ENCODE measurements around the gene A2M.

A2M gene

GRCh38 chr12:9108504-9109212 lies 7.1 kb downstream of the A2M start:
- no peak for TF ChIP-seq EZH2phosphoT487 (conservative IDR thresholded peaks at IDR 0.05; ENCODE audit: low read length)

GRCh38 chr12:9107542-9107873 lies 8.2 kb downstream of the A2M start:
- no peaks in the 10 kb centered on the region for H3K79me2 ChIP-seq (ENCODE audit: insufficient read depth, low read length)
- H3K4me2 ChIP-seq (ENCODE audit: low read depth, low read length, poor library complexity, severe bottlenecking) = no peak overlapping the region
- no peak overlapping the region for H3K4me3 ChIP-seq (ENCODE audit: insufficient read depth, low read length, poor library complexity, severe bottlenecking)
- no peak overlapping the region for H3K27ac ChIP-seq (ENCODE audit: low read depth, low read length)
- H3K9me3 ChIP-seq (ENCODE audit: insufficient read depth, low read length) = no peaks in the 10 kb centered on the region
- TF ChIP-seq CTCF (IDR thresholded peaks at IDR 0.05; ENCODE audit: insufficient read depth, low read length, poor library complexity, severe bottlenecking) (no peak), EZH2phosphoT487 (conservative IDR thresholded peaks at IDR 0.05; ENCODE audit: low read length) (no peak)
- no peaks in the 10 kb centered on the region for H4K20me1 ChIP-seq (ENCODE audit: low read depth, low read length)
- no peaks in the 10 kb centered on the region for H3K27me3 ChIP-seq (ENCODE audit: low read length)
- H3K9me2 ChIP-seq (replicated peaks; ENCODE audit: insufficient read depth, low read length) = no peaks in the 10 kb centered on the region
- no peaks in the 10 kb centered on the region for H3F3A ChIP-seq (ENCODE audit: insufficient read depth)
- no peak overlapping the region for H3K9ac ChIP-seq (ENCODE audit: low read length)
- no peak overlapping the region for H2AFZ ChIP-seq (ENCODE audit: low read depth, low read length, severe bottlenecking)
- H3K36me3 ChIP-seq (ENCODE audit: low read length) = no peaks in the 10 kb centered on the region

More at GRCh38 chr12:9108504-9109212, 7.1 kb downstream of the A2M start:
- Histone ChIP-seq H3K36me3 (ENCODE audit: low read length) (no peaks in the 10 kb centered on the region), H3K9me2 (replicated peaks; ENCODE audit: insufficient read depth, low read length) (no peaks in the 10 kb centered on the region), H4K20me1 (ENCODE audit: low read depth, low read length) (no peaks in the 10 kb centered on the region), H3F3A (ENCODE audit: insufficient read depth) (no peaks in the 10 kb centered on the region), H3K4me3 (ENCODE audit: insufficient read depth, low read length, poor library complexity, severe bottlenecking) (no peak overlapping the region), H3K79me2 (ENCODE audit: insufficient read depth, low read length) (no peaks in the 10 kb centered on the region), H3K27ac (ENCODE audit: low read depth, low read length) (no peak overlapping the region), H3K9me3 (ENCODE audit: insufficient read depth, low read length) (no peaks in the 10 kb centered on the region), H2AFZ (ENCODE audit: low read depth, low read length, severe bottlenecking) (no peak overlapping the region), H3K4me2 (ENCODE audit: low read depth, low read length, poor library complexity, severe bottlenecking) (no peak overlapping the region), H3K9ac (ENCODE audit: low read length) (no peak overlapping the region), H3K27me3 (ENCODE audit: low read length) (no peaks in the 10 kb centered on the region)

- Histone ChIP-seq H3F3A (ENCODE audit: insufficient read depth) (no peaks in the 10 kb centered on the region), H3K27ac (ENCODE audit: low read depth, low read length) (no peak overlapping the region), H3K4me3 (ENCODE audit: insufficient read depth, low read length, poor library complexity, severe bottlenecking) (no peak overlapping the region), H3K9ac (ENCODE audit: low read length) (no peak overlapping the region), H3K9me3 (ENCODE audit: insufficient read depth, low read length) (no peaks in the 10 kb centered on the region), H3K79me2 (ENCODE audit: insufficient read depth, low read length) (no peaks in the 10 kb centered on the region), H3K4me2 (ENCODE audit: low read depth, low read length, poor library complexity, severe bottlenecking) (no peak overlapping the region), H2AFZ (ENCODE audit: low read depth, low read length, severe bottlenecking) (no peak overlapping the region), H4K20me1 (ENCODE audit: low read depth, low read length) (no peaks in the 10 kb centered on the region), H3K27me3 (ENCODE audit: low read length) (no peaks in the 10 kb centered on the region), H3K9me2 (replicated peaks; ENCODE audit: insufficient read depth, low read length) (no peaks in the 10 kb centered on the region), H3K36me3 (ENCODE audit: low read length) (no peaks in the 10 kb centered on the region)
- no peak for TF ChIP-seq CTCF (IDR thresholded peaks at IDR 0.05; ENCODE audit: insufficient read depth, low read length, poor library complexity, severe bottlenecking)
- no peak for TF ChIP-seq EZH2phosphoT487 (conservative IDR thresholded peaks at IDR 0.05; ENCODE audit: low read length)
These were observed 8.8 kb downstream of the A2M start for GRCh38 chr12:9106610-9107541.

DNA sequence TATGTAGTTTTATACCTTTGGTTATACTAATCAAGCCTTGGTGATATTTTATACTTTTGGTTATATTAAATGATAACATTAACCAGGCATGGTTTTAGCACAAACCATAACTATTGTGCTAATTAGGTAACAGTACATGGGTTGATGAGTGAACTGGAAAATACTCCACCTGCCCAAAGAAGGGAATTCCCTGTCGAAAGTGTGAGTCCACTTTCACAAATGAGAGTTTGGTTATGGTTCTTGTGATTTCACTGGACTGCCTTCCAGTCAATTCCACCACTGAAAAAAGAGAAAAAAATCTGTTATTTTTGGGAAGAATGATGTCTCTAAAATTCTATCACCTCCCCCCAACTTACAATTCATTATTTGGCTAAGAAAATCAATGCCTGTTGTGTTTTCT lies 9.7 kb downstream of the A2M start:
- no peaks in the 10 kb centered on the region for H3K9me3 ChIP-seq (ENCODE audit: insufficient read depth, low read length)
- H3K27me3 ChIP-seq (ENCODE audit: low read length) = no peaks in the 10 kb centered on the region
- no peak for TF ChIP-seq EZH2phosphoT487 (conservative IDR thresholded peaks at IDR 0.05; ENCODE audit: low read length)
- no peak for TF ChIP-seq CTCF (IDR thresholded peaks at IDR 0.05; ENCODE audit: insufficient read depth, low read length, poor library complexity, severe bottlenecking)
- no peaks in the 10 kb centered on the region for H3K9me2 ChIP-seq (replicated peaks; ENCODE audit: insufficient read depth, low read length)
- no peaks in the 10 kb centered on the region for H4K20me1 ChIP-seq (ENCODE audit: low read depth, low read length)
- H3K36me3 ChIP-seq (ENCODE audit: low read length) = no peaks in the 10 kb centered on the region
- H2AFZ ChIP-seq (ENCODE audit: low read depth, low read length, severe bottlenecking) = no peak overlapping the region
- H3K27ac ChIP-seq (ENCODE audit: low read depth, low read length) = no peak overlapping the region
- H3K4me3 ChIP-seq (ENCODE audit: insufficient read depth, low read length, poor library complexity, severe bottlenecking) = no peak overlapping the region
- no peaks in the 10 kb centered on the region for H3K79me2 ChIP-seq (ENCODE audit: insufficient read depth, low read length)
- H3F3A ChIP-seq (ENCODE audit: insufficient read depth) = no peaks in the 10 kb centered on the region
- no peak overlapping the region for H3K9ac ChIP-seq (ENCODE audit: low read length)
- H3K4me2 ChIP-seq (ENCODE audit: low read depth, low read length, poor library complexity, severe bottlenecking) = no peak overlapping the region

Measured in SU-DHL-6 (cell line).